NCI-H774 (cell line): ENCODE results near the gene NEU2.
"Not testable (repeated sequence)": the region's sequence is repeated elsewhere in the genome, so short reads cannot be mapped to it uniquely, and the experiment has no call there.

Source experiments
- DNase-seq: peaks from one replicate; lab custom pipeline; 2025; lab: John Stamatoyannopoulos, UW

Gene NEU2

GRCh38 chr2:233035426-233036161 is 3.1 kb downstream of the NEU2 start:
- DNase-seq: no peak

- DNase-seq: no peak
Measured at GRCh38 chr2:233036162-233036838, 3.8 kb downstream of the NEU2 start.

DNA sequence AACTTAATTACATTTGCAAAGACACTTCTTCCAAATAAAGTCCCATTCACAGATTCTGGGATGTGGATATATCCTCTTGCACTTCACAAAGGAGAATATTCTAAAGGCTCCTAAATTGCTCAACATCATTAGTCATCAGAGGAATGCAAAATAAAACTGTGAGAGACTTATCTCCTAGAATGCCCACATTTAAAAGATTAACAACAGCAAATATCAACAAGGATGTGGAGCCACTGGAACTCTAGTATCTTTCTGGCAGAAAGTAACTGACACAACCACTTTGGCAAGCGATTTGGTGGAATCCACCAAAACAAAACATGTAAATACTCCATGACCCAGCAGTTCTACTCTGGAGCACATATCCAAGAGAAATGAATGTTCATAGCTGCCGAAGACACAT is 4.6 kb downstream of the NEU2 start:
- DNase-seq: no peak

DNA sequence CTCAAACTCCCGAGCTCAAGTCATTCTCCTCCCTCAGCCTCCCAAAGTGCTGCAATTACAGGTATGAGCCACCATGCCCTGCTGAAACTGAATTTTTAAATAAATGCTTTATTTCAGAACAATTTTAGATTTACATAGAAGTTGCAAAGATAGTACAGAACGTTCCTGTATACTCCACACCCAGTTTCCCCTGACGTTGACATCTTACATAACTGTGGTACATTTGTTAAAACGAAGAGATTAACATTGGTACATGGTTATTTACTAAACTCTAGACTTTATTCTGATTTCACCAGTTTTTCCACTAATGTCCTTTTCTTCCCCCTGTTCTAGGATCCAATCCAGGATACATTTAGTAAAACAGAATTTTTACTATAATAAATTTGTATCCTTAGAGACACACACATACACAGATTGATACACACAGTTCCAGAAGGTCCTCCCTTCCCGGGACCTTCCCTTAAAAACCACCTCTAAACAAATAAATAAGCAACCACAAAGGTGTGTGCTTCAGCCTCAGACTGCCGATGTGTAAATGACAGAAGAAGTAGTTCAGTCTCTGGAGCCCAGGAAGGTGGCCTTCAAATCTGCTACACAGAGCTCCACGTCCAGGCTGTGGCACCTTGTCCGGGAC is 6.9 kb downstream of the NEU2 start:
- no peak for DNase-seq

DNA sequence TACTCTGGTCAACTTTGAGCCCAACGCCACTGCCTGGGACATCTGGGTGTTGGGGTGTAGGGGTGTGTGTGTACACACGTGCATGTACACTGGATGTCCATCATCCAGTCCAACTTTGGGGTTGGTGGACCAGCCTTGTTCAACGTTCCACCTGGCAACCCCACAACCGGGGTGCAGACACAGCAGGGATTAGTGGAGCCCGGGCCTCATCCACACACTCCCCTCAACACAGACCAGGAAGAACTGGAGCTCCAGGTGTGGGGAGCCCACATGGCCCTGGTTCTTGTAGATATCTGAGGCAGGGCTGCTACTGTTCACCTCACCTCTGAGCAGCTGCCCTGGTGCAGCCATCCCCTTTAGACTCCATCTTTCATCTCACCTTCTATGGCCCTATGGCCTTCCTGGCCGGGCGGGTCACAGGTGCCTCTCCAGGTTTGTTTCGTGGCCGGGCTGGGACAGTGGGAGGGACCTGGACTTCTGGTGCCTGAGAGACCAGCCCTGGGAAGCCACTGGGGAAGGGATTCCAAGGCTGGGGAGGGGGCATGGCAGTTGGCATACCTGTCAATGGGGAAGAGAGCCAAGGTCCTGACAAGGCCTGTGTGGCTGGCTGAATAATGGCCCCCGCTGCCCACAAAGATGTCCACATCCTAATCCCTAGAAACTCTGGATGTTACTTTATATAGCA is 7.5 kb downstream of the NEU2 start:
- no peak for DNase-seq

DNA sequence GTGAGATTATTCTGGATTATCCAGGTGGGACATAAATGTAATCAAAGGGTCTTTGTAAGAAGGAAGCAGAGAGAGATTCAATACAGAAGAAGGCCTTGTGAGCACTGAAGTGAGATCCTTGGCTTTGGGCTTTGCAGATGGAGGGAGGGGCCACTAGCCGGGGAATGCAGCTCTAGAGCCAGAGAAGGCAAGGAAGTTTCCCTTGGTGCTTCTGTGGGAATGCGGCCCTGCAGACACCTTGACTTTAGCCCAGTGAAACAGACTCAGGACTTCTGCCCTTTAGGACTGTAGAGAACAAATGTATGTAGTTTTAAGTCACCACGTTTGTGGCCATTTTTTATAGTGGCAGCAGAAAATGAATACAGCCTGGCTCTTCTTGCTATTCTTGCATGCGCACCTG is 8.1 kb downstream of the NEU2 start:
- DNase-seq: no peak

DNA sequence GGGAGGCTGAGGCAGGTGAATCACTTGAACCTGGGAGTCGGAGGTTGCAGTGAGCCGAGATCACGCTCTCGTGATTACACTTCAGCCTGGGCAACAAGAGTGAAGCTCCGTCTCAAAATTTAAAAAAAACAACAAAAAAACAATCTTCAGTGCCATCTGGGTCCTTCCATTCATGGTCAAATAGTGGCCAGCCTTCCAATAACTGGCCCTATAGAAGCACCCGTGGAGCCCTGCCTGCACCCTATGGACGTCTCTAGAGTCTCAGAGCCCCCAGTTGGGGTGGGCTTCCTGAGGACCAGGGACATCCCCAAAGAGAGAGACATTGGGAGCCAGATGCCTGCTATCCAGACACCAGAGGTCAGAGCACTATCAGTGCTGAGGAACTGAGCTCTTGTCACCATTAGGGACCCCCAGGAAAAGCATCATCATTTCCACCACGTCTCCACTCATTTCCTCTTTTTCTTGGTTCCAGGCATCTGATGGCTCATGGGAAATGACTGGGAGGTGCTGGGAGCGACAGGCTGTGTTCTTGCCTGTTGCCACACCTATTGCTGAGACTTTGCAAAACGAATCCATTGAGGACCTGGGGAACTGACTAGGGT is 9.4 kb downstream of the NEU2 start:
- DNase-seq: no peak

DNA sequence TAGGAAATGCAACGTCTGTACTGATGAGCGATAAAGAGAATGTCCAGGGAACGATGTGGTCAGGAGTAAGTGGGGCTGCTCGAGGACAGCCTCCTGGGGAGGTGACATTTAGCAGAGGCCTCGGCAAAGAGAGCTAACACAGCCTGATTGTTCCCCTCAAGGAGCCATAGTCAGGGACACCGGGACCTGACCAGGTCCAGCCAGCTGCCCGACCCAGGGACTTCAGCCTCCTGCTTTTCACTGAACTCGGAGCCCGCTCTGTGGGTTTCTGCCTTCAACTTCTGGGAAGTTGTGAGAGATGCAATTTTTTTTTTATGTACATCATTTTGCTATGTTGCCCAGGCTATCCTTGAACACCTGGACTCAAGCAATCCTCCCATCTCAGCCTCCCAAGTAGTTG is 10.1 kb downstream of the NEU2 start:
- DNase-seq: no peak

DNA sequence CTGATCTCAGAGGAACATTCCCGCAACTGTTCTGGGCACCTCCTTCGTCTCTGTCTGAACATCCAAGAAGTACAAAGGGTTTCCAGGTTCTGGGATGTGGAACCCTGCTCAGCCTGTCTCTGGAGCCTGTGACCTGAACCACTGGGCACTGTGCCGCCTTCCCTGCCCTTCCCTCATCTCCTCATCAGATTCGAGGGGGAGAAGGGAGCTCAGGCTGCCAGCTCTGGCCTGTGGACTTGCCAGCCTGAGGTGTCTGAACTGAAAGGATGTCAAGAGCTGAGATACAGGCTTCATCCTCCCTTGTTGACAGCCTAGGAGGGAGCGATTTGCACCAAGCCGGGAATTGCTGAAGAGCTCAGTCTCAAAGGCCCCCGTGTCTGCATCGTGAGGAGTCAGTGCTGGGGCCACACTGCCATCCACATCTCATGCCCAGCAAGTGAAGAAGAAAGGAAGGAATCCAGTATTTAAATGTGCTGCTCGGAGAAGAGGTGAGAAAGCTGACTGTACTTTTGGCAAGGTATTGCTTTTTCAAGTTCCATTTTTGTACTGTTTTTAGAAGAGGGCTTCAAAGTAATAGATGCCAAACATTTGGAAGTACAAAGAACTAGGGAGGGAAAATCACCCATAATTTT is 12.6 kb downstream of the NEU2 start:
- no peak for DNase-seq

DNA sequence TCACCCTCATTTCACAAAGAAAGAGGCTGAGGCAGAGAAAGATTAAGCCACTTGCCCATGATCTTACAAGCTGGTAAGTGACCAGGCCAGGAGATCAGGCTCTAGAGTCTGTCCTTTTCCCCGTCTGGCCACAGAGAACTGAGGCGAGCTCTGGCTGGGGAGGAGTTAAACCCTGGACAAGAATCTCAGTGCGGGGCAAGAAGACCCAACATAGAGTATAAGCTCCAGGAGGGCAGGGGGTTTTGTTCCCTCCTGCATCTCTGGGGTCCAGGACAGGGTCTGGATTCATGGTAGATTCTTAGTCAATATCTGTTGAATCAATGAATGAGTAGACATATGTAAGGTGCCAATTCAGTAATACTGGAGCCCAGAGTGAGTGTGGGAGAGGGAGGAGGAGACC is 14.7 kb downstream of the NEU2 start:
- DNase-seq: no peak

DNA sequence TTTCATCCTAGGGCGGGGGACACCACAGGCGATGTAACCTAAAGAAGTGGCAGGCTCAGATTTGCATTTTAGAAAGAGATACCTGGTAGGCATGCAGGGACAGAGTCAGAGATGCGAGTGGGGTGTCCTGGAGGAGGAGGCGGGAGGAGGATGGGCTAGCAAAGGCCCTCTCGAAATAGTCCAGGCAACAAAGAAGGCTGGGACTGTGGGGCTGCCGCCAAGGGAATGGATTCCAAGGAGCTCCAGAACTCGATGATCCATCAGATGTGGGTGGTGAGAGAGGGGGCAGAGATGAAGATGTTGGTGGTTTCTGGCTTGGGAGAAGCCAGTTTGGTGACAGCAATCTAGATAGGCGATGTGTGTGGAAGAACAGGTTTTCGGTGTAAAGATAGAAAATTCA is 15.2 kb downstream of the NEU2 start:
- no peak for DNase-seq

GRCh38 chr2:233048569-233049193 is 16.2 kb downstream of the NEU2 start:
- DNase-seq: no peak

GRCh38 chr2:233049194-233049761 is 16.8 kb downstream of the NEU2 start:
- no peak for DNase-seq

- no peak for DNase-seq
Measured at GRCh38 chr2:233051241-233052149, 19.0 kb downstream of the NEU2 start.

GRCh38 chr2:233052517-233052916 is 20.0 kb downstream of the NEU2 start:
- not testable (repeated sequence) for DNase-seq

- peak; percentile 3 for DNase-seq
Measured at GRCh38 chr2:233053928-233054784, 21.7 kb downstream of the NEU2 start.

GRCh38 chr2:233055362-233055761 is 22.9 kb downstream of the NEU2 start:
- no peak for DNase-seq

DNA sequence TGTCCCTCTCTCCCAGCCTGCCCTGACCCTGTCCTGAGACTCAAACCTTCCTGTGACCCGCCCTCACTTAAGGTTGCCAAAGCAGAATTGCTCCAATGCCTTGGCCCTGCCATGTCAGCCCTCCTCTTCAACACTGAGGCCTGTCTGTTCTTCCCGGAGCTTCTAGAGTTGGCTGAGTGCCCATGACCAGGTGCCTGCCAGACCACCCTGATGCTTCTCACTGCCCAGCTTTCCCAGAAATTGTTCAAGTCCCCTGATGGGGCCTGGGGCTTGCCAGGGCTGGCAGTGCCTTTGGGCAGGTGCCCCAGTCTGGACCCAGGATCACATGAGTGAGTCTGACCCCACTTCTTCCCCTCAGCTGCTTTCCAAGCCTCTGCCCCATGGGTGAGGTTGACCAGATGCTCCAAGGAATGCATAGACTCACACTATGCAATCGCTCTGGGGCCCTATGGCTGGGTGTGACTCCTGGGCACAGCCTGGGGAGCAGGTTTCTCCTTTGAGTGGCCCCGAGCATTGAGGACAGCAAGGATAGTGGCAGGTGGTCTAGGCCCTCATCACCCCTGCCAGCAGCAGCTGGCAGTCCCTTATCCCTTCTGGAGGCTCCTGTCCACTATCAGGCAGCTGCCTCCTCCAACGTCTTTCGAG is 24.6 kb downstream of the NEU2 start:
- DNase-seq: no peak
